Measurements from ENCODE around the gene FIP1L1.
"Not testable (repeated sequence)": the region's sequence is repeated elsewhere in the genome, so short reads cannot be mapped to it uniquely, and the experiment has no call there.

FIP1L1 gene

GRCh38 chr4:53376900-53377299 is 541 bp upstream of the FIP1L1 start:
- DNase-seq (ENCODE audit: low read depth in 2 of 2): no peak

- DNase-seq (ENCODE audit: low read depth in 2 of 2): no peak
These were observed 686 bp downstream of the FIP1L1 start for GRCh38 chr4:53378171-53378482.

- DNase-seq (ENCODE audit: low read depth in 2 of 2): no peak
These were observed 2.8 kb downstream of the FIP1L1 start for GRCh38 chr4:53380221-53380620.

GRCh38 chr4:53409479-53409878 is 32.0 kb downstream of the FIP1L1 start:
- DNase-seq (ENCODE audit: low read depth in 2 of 2): not testable (repeated sequence)

DNA sequence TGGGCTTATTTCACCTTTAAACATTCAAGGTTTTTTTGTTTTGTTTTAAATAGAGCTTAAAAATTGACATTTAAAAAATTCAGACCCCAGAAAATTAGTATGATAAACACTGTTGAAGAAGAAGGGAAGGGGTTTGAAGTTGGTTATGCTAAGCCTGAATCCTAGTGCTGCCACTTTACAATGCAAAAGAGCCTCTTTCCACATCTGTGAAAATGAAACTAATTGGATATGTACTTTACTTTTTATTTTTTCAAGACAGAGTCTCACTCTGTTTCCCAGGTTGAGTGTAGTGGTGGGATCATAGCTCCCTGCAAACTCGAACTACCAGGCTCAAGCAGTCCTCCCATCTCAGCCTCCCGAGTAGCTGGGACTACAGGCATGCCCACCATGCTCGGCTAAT is 41.8 kb downstream of the FIP1L1 start:
- DNase-seq (ENCODE audit: low read depth in 2 of 2): no peak

DNA sequence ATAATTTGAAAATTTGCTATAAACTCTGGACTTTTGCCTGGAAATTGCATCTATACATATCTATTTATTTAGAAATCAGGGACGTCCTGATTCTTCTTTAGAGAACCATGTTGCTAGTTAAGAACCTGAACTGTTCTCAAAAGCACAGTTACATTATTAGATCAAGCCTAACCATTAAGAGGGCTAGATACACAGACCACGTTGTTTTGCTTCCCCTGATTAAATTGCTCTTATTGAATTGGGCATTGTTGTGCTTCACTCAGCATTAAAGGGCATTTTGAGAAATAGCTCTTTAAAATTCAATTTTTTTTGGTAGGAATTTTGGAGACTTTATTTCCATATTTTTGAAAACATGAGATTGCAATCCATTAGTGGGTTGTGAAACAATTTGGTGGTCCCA is 44.4 kb downstream of the FIP1L1 start:
- DNase-seq (ENCODE audit: low read depth in 2 of 2): no peak

- DNase-seq (ENCODE audit: low read depth in 2 of 2): no peak
These were observed 44.9 kb downstream of the FIP1L1 start for GRCh38 chr4:53422367-53422766.

GRCh38 chr4:53424280-53424679 is 46.8 kb downstream of the FIP1L1 start:
- DNase-seq (ENCODE audit: low read depth in 2 of 2): no peak

- no peak for DNase-seq (ENCODE audit: low read depth in 2 of 2)
These were observed 49.9 kb downstream of the FIP1L1 start for GRCh38 chr4:53427366-53427765.

- no peak for DNase-seq (ENCODE audit: low read depth in 2 of 2)
These were observed 53.6 kb downstream of the FIP1L1 start for GRCh38 chr4:53431052-53431451.

DNA sequence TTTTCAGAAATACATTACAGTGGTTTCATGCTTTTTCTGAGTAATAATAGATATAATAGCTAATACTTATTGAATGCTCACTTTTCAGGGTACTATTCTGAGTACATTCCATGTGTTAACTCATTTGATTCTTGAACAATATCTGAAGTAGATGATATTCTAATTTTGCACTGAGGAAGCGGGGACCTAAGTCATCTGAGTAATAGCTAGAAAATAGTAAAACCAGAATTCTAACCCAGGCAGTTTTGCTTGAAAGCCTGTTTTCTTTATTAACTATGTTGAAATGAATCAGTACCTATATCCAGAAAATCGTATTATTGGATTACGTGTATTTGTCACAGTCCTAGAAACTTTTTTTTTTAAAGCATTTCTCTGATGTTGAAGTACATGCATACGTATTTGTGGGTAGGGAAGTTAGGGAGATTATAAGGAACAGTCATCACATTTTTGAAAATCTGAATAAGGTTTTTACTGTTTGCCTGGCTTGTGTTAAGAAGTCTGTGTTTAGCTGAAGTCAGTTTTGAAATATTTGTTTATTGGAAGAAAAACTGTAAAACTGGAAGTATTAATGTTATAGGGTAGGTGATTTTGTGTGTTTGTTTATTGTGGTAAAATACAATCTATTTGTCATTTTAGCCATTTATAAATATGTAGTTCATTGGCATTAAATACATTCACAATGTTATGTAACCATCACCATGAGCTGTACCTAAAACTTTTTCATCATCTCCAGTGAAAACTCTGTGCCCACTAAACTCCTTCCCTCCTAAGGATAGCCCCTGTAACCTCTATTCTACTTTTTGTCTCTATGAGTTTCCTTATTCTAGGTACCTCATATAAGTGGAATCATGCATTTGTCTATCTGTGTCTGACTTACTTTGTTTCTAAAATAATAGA is 55.3 kb downstream of the FIP1L1 start:
- no peak for DNase-seq (ENCODE audit: low read depth in 2 of 2)

GRCh38 chr4:53436251-53436650 is 58.8 kb downstream of the FIP1L1 start:
- no peak for DNase-seq (ENCODE audit: low read depth in 2 of 2)

- DNase-seq (ENCODE audit: low read depth in 2 of 2): no peak
These were observed 64.1 kb downstream of the FIP1L1 start for GRCh38 chr4:53441564-53441963.

DNA sequence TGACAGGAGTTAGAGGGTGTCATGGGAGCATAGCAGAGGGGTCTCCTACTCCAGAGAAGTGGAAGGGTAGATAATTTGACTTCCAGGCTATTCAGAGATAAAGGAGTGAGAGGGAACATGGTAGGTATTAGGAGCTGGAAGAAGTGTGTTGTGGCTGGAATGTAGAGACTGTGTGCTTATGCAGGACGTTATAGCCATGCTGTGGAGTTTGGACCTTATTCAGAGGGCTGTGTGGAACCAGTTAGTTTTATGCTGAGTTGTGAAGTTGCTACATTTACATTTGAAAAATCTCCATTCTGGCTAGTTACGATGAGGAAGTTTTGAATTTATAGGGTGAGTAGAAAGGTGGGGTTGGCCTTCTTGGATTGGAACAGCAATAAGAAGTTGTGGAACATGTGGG is 67.5 kb downstream of the FIP1L1 start:
- DNase-seq (ENCODE audit: low read depth in 2 of 2): no peak

DNA sequence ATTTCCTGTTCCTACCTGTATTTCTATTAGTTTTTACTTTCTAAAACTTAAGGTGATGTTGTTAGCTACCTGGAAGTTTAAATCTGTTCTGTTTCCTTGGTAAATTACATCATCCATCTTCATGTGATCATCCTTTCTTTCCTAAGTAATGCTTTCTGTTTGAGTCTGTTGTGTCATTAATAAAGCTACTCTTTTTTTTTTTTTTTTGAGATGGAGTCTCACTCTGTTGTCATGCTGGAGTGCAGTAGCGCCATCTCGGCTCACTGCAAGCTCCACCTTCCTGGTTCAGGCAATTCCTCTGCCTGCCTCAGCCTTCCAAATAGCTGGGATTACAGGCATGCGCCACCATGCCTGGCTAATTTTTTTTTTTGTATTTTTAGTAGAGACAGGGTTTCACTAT is 73.3 kb downstream of the FIP1L1 start:
- no peak for DNase-seq (ENCODE audit: low read depth in 2 of 2)

DNA sequence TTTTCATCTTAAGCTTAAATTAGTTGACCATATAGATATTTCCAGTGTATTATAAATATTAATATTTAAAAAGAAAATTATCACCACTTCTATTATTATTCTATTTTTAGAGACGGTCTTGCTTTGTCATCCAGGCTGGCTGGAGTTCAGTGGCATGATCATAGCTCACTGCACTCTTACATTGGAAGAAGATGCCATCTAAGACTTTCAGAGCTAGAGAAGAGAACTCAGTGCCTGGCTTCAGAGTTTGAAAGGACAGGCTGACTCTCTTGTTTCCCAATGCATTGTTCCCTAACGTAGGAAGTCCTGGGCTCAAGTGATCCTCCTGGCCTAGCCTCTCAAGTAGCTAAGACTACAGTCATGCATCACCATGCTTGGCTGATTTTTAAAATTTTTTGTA is 75.9 kb downstream of the FIP1L1 start:
- DNase-seq (ENCODE audit: low read depth in 2 of 2): no peak

DNA sequence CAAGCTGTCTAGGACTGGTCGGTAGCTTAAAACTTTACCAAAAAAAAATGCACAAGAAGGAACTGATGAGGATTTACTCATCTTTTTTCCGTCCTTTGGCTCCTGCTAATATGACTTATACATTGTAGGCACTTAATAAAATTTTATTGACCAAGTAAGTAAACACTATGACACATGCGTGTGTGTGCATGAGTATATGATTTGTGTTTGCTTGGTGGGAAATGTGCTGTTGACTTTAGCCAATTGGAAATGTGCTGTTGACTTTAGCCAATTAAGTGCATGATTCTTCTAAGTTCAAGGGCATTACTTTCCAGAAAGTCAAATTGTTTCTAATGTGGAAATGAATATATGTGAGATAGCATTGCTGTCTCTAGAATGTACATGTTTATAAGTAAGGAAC is 78.3 kb downstream of the FIP1L1 start:
- no peak for DNase-seq (ENCODE audit: low read depth in 2 of 2)

- DNase-seq (ENCODE audit: low read depth in 2 of 2): no peak
These were observed 78.7 kb downstream of the FIP1L1 start for GRCh38 chr4:53456178-53456577.

DNA sequence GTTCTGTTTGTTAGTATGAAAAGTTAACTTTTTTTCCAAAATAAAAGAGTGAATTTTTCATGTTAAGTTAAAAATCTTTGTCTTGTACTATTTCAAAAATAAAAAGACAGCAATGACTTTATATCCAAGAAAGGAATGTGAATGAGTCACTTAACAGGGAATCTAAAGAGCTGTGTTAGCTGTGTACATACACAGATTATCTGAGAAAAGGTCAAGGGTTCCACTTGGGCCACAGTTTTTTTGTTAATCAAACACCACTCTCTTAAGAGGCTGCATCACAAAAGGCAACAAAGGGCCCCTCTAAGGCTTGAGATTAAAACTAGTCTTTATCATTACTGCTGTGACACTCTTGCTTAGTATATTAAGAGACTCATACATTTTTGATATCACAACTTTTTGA is 82.1 kb downstream of the FIP1L1 start:
- no peak for DNase-seq (ENCODE audit: low read depth in 2 of 2)

DNA sequence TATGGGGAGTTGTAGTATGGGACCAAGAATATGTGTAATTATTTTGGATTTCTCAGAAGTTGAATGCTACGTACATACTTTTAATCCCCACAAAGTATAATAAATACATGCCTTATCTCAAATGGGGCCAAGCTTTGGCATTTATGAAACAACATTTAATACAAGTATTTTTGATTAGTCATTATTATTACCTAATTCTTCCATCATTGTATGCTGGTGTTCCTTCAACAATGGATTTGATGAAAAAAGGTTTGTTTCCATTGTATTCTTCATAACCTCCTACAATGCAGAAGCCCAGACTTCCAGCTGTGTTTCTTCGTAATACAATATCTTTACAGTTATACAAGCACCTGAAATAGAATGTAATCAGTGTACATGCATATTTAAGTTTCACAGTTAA is 83.8 kb downstream of the FIP1L1 start:
- DNase-seq (ENCODE audit: low read depth in 2 of 2): no peak

DNA sequence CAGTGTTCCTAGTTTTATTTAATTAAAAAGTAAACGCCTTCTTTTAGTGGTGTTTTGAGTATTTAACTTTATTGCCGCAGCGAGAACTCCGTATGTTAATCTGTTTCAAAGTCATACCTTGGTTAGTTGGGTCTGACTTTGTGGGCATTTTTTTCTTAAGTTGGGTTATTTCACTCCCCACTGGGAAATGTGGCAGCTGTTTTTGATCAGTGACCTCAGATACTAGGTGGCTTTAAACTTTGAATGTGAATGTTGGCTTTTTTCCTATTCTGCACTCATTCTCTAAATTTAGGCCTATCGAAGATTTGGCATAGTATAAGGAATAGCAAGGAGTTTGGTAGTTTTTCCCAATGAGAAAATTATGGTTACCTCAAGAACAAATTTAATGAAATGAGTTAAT is 85.9 kb downstream of the FIP1L1 start:
- no peak for DNase-seq (ENCODE audit: low read depth in 2 of 2)

GRCh38 chr4:53465281-53465680 is 87.8 kb downstream of the FIP1L1 start:
- no peak for DNase-seq (ENCODE audit: low read depth in 2 of 2)

DNA sequence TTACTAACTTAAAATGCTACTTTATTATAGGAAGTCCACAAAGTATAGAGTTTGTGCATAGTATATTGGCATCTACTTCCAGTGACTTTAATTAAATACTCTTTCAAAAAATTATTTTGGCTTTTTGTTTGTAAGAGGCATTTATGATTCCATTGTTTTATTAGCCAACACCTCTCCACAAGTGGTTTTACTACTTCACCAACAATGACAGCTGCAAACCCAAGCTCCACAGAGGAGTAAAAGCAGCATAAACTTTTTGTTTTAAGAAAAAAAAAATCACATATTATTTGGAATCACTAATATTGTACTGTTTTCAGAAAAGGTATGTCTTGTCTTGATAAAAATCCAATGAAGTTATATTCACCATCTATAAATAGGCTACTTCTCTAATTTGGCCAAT is 88.5 kb downstream of the FIP1L1 start:
- no peak for DNase-seq (ENCODE audit: low read depth in 2 of 2)

GRCh38 chr4:53466576-53466975 is 89.1 kb downstream of the FIP1L1 start:
- not testable (repeated sequence) for DNase-seq (ENCODE audit: low read depth in 2 of 2)

Data from stimulated activated CD4-positive, alpha-beta T cell treated with anti-CD3 and anti-CD28 coated beads, Interleukin-1b, Interleukin-23, amount 100 ng/mL, for 1 hour (primary cell).